ENCODE measurements around the gene ELAVL2.

GRCh38 chr9:23777328-23777727 is 48.7 kb downstream of the ELAVL2 start:
- no peak for TF ChIP-seq EZH2phosphoT487 (IDR thresholded peaks at IDR 0.05)
- TF ChIP-seq, protein P1, sequence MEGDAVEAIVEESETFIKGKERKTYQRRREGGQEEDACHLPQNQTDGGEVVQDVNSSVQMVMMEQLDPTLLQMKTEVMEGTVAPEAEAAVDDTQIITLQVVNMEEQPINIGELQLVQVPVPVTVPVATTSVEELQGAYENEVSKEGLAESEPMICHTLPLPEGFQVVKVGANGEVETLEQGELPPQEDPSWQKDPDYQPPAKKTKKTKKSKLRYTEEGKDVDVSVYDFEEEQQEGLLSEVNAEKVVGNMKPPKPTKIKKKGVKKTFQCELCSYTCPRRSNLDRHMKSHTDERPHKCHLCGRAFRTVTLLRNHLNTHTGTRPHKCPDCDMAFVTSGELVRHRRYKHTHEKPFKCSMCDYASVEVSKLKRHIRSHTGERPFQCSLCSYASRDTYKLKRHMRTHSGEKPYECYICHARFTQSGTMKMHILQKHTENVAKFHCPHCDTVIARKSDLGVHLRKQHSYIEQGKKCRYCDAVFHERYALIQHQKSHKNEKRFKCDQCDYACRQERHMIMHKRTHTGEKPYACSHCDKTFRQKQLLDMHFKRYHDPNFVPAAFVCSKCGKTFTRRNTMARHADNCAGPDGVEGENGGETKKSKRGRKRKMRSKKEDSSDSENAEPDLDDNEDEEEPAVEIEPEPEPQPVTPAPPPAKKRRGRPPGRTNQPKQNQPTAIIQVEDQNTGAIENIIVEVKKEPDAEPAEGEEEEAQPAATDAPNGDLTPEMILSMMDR (IDR thresholded peaks at IDR 0.05), result no peak
- TF ChIP-seq EZH2 (IDR thresholded peaks at IDR 0.05), result no peak
